GM19468 (cell line): ENCODE results near the gene GNAO1.
"Not testable (repeated sequence)": the region's sequence is repeated elsewhere in the genome, so short reads cannot be mapped to it uniquely, and the experiment has no call there.

Experiments used
- ATAC-seq: cut with Tn5 transposase; IDR thresholded peaks from one replicate; pipeline ENCODE4 v1.9.1; 2021; ENCODE audit warnings: mild to moderate bottlenecking, moderate library complexity, moderate number of reproducible peaks; ENCODE audit not compliant: unreplicated experiment; ENCODE audit errors: extremely low read depth

GNAO1 gene

GRCh38 chr16:56371660-56371937 lies 180.3 kb downstream of the GNAO1 start:
- no peak for ATAC-seq

GRCh38 chr16:56372013-56372634 lies 180.8 kb downstream of the GNAO1 start:
- ATAC-seq = no peak

- ATAC-seq = no peak
Measured at GRCh38 chr16:56373003-56373402, 181.7 kb downstream of the GNAO1 start.

GRCh38 chr16:56375792-56376191 lies 184.5 kb downstream of the GNAO1 start:
- not testable (repeated sequence) for ATAC-seq

GRCh38 chr16:56379044-56379443 lies 187.8 kb downstream of the GNAO1 start:
- ATAC-seq = not testable (repeated sequence)

GRCh38 chr16:56380778-56381485 lies 189.6 kb downstream of the GNAO1 start:
- ATAC-seq = not testable (repeated sequence)

GRCh38 chr16:56382459-56382858 lies 191.2 kb downstream of the GNAO1 start:
- no peak for ATAC-seq

GRCh38 chr16:56382901-56383355 lies 191.6 kb downstream of the GNAO1 start:
- ATAC-seq = no peak

- ATAC-seq = no peak
Measured at GRCh38 chr16:56384074-56384721, 192.9 kb downstream of the GNAO1 start.

GRCh38 chr16:56387396-56387795 lies 196.1 kb downstream of the GNAO1 start:
- no peak for ATAC-seq

GRCh38 chr16:56388209-56388608 lies 196.9 kb downstream of the GNAO1 start:
- ATAC-seq = no peak

- ATAC-seq = no peak
Measured at GRCh38 chr16:56389554-56389953, 198.3 kb downstream of the GNAO1 start.

- not testable (repeated sequence) for ATAC-seq
Measured at GRCh38 chr16:56396724-56397123, 205.4 kb downstream of the GNAO1 start.

GRCh38 chr16:56399047-56399446 lies 207.8 kb downstream of the GNAO1 start:
- no peak for ATAC-seq

- ATAC-seq = no peak
Measured at GRCh38 chr16:56399486-56399885, 208.2 kb downstream of the GNAO1 start.

- ATAC-seq = no peak
Measured at GRCh38 chr16:56400458-56400857, 209.2 kb downstream of the GNAO1 start.

GRCh38 chr16:56401482-56401881 lies 210.2 kb downstream of the GNAO1 start:
- ATAC-seq = no peak

- no peak for ATAC-seq
Measured at GRCh38 chr16:56405977-56406672, 214.8 kb downstream of the GNAO1 start.
